ENCODE results near the gene CADPS2.

CADPS2 gene

DNA sequence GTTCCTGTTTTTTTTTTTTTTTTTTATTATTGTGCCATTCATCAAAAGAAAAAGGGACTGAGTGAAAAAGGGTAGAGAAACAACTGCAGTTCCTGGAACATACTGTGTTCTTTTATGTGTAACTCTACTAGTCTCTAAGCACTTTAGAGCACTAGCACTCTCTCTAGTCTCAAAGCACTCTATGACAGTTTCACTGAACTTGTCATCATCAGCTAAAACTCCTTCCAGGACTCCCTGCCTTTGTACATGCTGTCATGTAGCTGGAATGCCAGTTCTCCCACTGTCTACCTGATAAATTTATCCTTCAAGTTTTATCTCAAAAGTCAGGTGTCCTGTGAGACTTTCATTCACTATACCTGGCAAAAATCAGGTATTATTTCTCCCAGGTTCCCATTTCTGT is 333.5 kb downstream of the CADPS2 start:
- ATAC-seq = no peak
- TF ChIP-seq TSHZ2 (CRISPR knock-in tag; IDR thresholded peaks at IDR 0.05) = no peak
- no peak for TF ChIP-seq RARB (CRISPR knock-in tag; IDR thresholded peaks at IDR 0.05)
- TF ChIP-seq ZC3H10 (CRISPR knock-in tag; IDR thresholded peaks at IDR 0.05) = no peak
- no peak for TF ChIP-seq ISL1 (CRISPR knock-in tag; IDR thresholded peaks at IDR 0.05)
- TF ChIP-seq CREB5 (CRISPR knock-in tag; IDR thresholded peaks at IDR 0.05; ENCODE audit: low read depth) = no peak
- TF ChIP-seq OSR1 (CRISPR knock-in tag; IDR thresholded peaks at IDR 0.05) = no peak
- no peak for TF ChIP-seq ESRRG (CRISPR knock-in tag; IDR thresholded peaks at IDR 0.05)
- no peak for TF ChIP-seq ZNF8 (CRISPR knock-in tag; IDR thresholded peaks at IDR 0.05)
- no peak for TF ChIP-seq GLIS3 (CRISPR knock-in tag; IDR thresholded peaks at IDR 0.05)
- no peak for TF ChIP-seq ZFP30 (CRISPR knock-in tag; IDR thresholded peaks at IDR 0.05)
- TF ChIP-seq TCF4 (CRISPR knock-in tag; IDR thresholded peaks at IDR 0.05; ENCODE audit: borderline replicate concordance) = no peak
- TF ChIP-seq, protein P1, sequence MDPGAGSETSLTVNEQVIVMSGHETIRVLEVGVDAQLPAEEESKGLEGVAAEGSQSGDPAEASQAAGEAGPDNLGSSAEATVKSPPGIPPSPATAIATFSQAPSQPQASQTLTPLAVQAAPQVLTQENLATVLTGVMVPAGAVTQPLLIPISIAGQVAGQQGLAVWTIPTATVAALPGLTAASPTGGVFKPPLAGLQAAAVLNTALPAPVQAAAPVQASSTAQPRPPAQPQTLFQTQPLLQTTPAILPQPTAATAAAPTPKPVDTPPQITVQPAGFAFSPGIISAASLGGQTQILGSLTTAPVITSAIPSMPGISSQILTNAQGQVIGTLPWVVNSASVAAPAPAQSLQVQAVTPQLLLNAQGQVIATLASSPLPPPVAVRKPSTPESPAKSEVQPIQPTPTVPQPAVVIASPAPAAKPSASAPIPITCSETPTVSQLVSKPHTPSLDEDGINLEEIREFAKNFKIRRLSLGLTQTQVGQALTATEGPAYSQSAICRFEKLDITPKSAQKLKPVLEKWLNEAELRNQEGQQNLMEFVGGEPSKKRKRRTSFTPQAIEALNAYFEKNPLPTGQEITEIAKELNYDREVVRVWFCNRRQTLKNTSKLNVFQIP (CRISPR knock-in tag; IDR thresholded peaks at IDR 0.05; ENCODE audit: borderline replicate concordance, low read depth) = no peak
- TF ChIP-seq ZNF565 (CRISPR knock-in tag; conservative IDR thresholded peaks at IDR 0.05; ENCODE audit: low read depth) = no peak
- TF ChIP-seq TOX (CRISPR knock-in tag; IDR thresholded peaks at IDR 0.05; ENCODE audit: borderline replicate concordance) = no peak
- no peak for TF ChIP-seq CSDC2 (CRISPR knock-in tag; IDR thresholded peaks at IDR 0.05)
- no peak for TF ChIP-seq PPARA (CRISPR knock-in tag; IDR thresholded peaks at IDR 0.05; ENCODE audit: borderline replicate concordance)
- TF ChIP-seq CSRNP3 (CRISPR knock-in tag; IDR thresholded peaks at IDR 0.05) = no peak

DNA sequence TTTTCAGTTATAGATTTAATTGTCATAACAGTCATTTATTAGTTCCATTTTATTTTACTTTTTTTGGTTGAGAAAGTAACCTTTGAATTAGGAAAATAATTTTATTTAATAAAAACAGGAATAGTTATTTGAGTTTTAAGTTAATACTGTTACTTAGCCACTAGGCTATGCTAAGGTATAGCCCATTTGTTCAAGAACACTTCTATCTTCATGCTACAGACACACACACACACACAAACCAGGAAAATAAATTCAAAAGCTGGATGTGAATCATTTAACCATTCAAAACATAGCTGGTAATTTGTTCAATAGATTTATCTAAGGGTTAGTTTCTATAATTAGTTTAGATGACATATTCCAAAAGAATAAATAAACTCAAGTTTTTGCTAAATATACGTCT is 335.7 kb downstream of the CADPS2 start:
- TF ChIP-seq, protein P1 (CRISPR knock-in tag; IDR thresholded peaks at IDR 0.05; ENCODE audit: borderline replicate concordance, low read depth) = no peak
- no peak for TF ChIP-seq ISL1 (CRISPR knock-in tag; IDR thresholded peaks at IDR 0.05)
- TF ChIP-seq ARNTL (CRISPR knock-in tag; IDR thresholded peaks at IDR 0.05; ENCODE audit: borderline replicate concordance, low read depth) = no peak
- no peak for TF ChIP-seq ESRRG (CRISPR knock-in tag; IDR thresholded peaks at IDR 0.05)
- TF ChIP-seq BACH2 (CRISPR knock-in tag; IDR thresholded peaks at IDR 0.05; ENCODE audit: borderline replicate concordance) = no peak
- TF ChIP-seq ZFP30 (CRISPR knock-in tag; IDR thresholded peaks at IDR 0.05) = no peak
- no peak for TF ChIP-seq ZC3H10 (CRISPR knock-in tag; IDR thresholded peaks at IDR 0.05)
- TF ChIP-seq TCF4 (CRISPR knock-in tag; IDR thresholded peaks at IDR 0.05; ENCODE audit: borderline replicate concordance) = no peak
- no peak for TF ChIP-seq ZNF70 (CRISPR knock-in tag; IDR thresholded peaks at IDR 0.05)
- no peak for TF ChIP-seq ZNF565 (CRISPR knock-in tag; conservative IDR thresholded peaks at IDR 0.05; ENCODE audit: low read depth)
- no peak for TF ChIP-seq CSRNP3 (CRISPR knock-in tag; IDR thresholded peaks at IDR 0.05)
- TF ChIP-seq SNAI2 (CRISPR knock-in tag; IDR thresholded peaks at IDR 0.05) = no peak
- no peak; the same call in 2 of the 3 replicates for ATAC-seq

All from SK-N-SH treated with all-trans-retinoic acid at 6 μM for 48 hours (cell line).